ENCODE measurements around the gene SNRNP40.

SNRNP40 gene

DNA sequence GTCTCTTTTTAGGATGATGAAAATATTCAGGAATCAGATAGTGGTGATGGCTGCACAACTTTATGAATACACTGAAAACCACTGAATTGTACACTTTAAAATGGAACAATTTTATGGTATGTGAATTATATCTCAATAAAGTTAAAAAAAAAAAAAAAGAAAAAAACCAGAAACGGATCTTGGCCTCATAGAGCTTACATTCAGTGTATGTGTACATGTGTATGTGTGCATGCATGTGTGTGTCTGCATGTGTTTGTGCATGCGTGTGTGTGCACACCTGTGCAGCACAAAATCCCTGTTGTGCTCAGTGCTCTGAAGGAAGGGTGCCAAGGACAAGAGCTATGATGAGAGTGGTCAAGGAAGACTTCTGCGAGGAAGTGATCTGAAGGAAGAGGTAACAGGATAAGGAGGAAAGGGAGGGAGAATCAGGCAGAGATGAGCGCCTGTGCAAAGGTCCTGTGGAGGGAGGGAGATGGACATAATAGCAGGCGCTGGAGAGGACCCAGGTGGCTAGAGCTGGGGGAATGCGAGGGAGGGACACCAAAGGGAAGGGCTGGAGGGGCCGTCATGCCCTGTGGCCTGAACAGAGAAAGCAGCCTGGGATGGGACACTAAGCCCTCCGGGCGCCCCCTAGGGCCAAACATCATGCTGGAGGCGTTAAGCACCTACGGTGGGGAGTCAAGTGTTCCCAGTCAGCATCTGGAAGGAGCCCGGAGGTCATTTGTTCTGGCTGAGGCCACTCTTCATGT, 82.1 kb downstream of the SNRNP40 start:
- no peak overlapping the region for H3K4me3 ChIP-seq (ENCODE audit: control insufficient read depth, low read depth, low read length)
- no peak for DNase-seq (ENCODE audit: low read depth)
- TF ChIP-seq, protein P1, sequence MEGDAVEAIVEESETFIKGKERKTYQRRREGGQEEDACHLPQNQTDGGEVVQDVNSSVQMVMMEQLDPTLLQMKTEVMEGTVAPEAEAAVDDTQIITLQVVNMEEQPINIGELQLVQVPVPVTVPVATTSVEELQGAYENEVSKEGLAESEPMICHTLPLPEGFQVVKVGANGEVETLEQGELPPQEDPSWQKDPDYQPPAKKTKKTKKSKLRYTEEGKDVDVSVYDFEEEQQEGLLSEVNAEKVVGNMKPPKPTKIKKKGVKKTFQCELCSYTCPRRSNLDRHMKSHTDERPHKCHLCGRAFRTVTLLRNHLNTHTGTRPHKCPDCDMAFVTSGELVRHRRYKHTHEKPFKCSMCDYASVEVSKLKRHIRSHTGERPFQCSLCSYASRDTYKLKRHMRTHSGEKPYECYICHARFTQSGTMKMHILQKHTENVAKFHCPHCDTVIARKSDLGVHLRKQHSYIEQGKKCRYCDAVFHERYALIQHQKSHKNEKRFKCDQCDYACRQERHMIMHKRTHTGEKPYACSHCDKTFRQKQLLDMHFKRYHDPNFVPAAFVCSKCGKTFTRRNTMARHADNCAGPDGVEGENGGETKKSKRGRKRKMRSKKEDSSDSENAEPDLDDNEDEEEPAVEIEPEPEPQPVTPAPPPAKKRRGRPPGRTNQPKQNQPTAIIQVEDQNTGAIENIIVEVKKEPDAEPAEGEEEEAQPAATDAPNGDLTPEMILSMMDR (conservative IDR thresholded peaks at IDR 0.05; ENCODE audit: control insufficient read depth, insufficient read depth, low read depth, low read length) = peak; percentile 20

Measured in fibroblast of mammary gland (primary cell).